Endothelial cell of umbilical vein (primary cell): ENCODE measurements around the gene GJB4. TPM values are rescaled to one million over a fixed set of nuclear protein-coding genes. Genes with fewer than 3 reads are reported as not detected.

Experiments used
- BruUV-seq: library from RNA; stranded (reverse); fragments of 400-500 nt; replicated peaks from 2 replicates; lab custom pipeline; 2021; lab: Mats Ljungman, UMichigan
- CTCF ChIA-PET: fragments of 300-600, 350-600 bp; sonication (Branson Sonifier 250); formaldehyde crosslinking; loops from one replicate; lab custom pipeline; 2021; ENCODE audit warnings: antibody characterized with exemption, inconsistent platforms; lab: Charles Lee
- POLR2A ChIA-PET: fragments of 300-600, 350-600 bp; sonication (Branson Sonifier 250); formaldehyde crosslinking; loops from one replicate; lab custom pipeline; 2021; ENCODE audit warnings: antibody characterized with exemption, inconsistent platforms; lab: Charles Lee
- DNase-seq: peaks from one replicate; pipeline ENCODE4 v3.0.0-alpha.2; 2011; ENCODE audit warnings: low read depth, low spot score
- FAIRE-seq: peaks from 2 replicates; lab custom pipeline; 2011; peaks lifted over from hg19 to GRCh38; lab: Jason Lieb, UNC
- H2AFZ ChIP-seq: 2 replicates; pipeline ENCODE4 v1.6.0; 2012; ENCODE audit warnings: low read depth, low read length, control low read depth, inconsistent platforms
- H3K27ac ChIP-seq: 2 replicates; pipeline ENCODE4 v1.5.1; 2011; ENCODE audit warnings: low read depth, mild to moderate bottlenecking, control low read depth, low read length, moderate library complexity; ENCODE audit not compliant: insufficient read depth
- H3K27me3 ChIP-seq, 2 experiments: 2 replicates each; pipeline versions ENCODE4 v1.6.0 to v1.6.1; 2011; ENCODE audit warnings: low read length in 2 of 2, mixed read lengths in 1 of 2; ENCODE audit not compliant: control insufficient read depth in 2 of 2, insufficient read depth in 2 of 2
- H3K36me3 ChIP-seq, 2 experiments: 2 replicates in 1 of 2; 3 replicates in 1 of 2; pipeline ENCODE4 v1.5.1; 2011; ENCODE audit warnings: low read length in 2 of 2, mild to moderate bottlenecking in 1 of 2, moderate library complexity in 1 of 2; ENCODE audit not compliant: control insufficient read depth in 2 of 2, insufficient read depth in 2 of 2; ENCODE audit errors: extremely low read depth in 1 of 2
- H3K4me1 ChIP-seq: 3 replicates; pipeline ENCODE4 v1.5.1; 2011; ENCODE audit warnings: mild to moderate bottlenecking, low read length; ENCODE audit not compliant: control insufficient read depth, insufficient read depth; ENCODE audit errors: extremely low read depth
- H3K4me2 ChIP-seq: 2 replicates; pipeline ENCODE4 v1.6.1; 2011; ENCODE audit warnings: low read length, control low read depth, mixed read lengths; ENCODE audit not compliant: insufficient read depth
- H3K4me3 ChIP-seq, 3 experiments: fragments of 200-600 bp in 1 of 3; sonication (generic), shearing (Covaris generic) in 1 of 3; replicated peaks in 1 of 3; 2 replicates each; pipeline ENCODE4 v1.5.1; 2011 to 2016; ENCODE audit warnings: control low read depth in 3 of 3, low read length in 3 of 3, mild to moderate bottlenecking in 2 of 3, inconsistent platforms in 1 of 3, low read depth in 1 of 3, moderate library complexity in 1 of 3; ENCODE audit not compliant: insufficient read depth in 1 of 3
- H3K79me2 ChIP-seq: 2 replicates; pipeline ENCODE4 v1.6.0; 2012; ENCODE audit warnings: low read length, inconsistent platforms; ENCODE audit not compliant: control insufficient read depth, insufficient read depth
- H3K9ac ChIP-seq: replicated peaks from 2 replicates; pipeline ENCODE3; 2011; ENCODE audit warnings: low read length, control low read depth; ENCODE audit not compliant: insufficient read depth; ENCODE audit errors: extremely low read depth
- H3K9me1 ChIP-seq: replicated peaks from 3 replicates; pipeline ENCODE4 v1.6.0; 2011; ENCODE audit warnings: mild to moderate bottlenecking, low read length; ENCODE audit not compliant: control insufficient read depth, insufficient read depth; ENCODE audit errors: extremely low read depth
- H3K9me3 ChIP-seq: replicated peaks from 2 replicates; pipeline ENCODE4 v1.5.1; 2012; ENCODE audit warnings: low read length, inconsistent platforms; ENCODE audit not compliant: control insufficient read depth, insufficient read depth
- H4K20me1 ChIP-seq: replicated peaks from 2 replicates; pipeline ENCODE3; 2011; ENCODE audit warnings: mild to moderate bottlenecking, low read length; ENCODE audit not compliant: control insufficient read depth, insufficient read depth; ENCODE audit errors: extremely low read depth
- CTCF ChIP-seq, 2 donors: IDR thresholded peaks; 1 replicate in 1 of 2; 2 replicates in 1 of 2; pipeline ENCODE4 v1.5.1; 2011; ENCODE audit warnings: low read length in 2 of 2, mild to moderate bottlenecking in 2 of 2, moderate library complexity in 2 of 2, control low read depth in 1 of 2, inconsistent platforms in 1 of 2, low read depth in 1 of 2; ENCODE audit not compliant: insufficient read depth in 1 of 2; ENCODE audit errors: extremely low read depth in 1 of 2
- EZH2 ChIP-seq: IDR thresholded peaks from 2 replicates; pipeline ENCODE4 v1.6.1; 2012; ENCODE audit warnings: borderline replicate concordance, low read depth, mild to moderate bottlenecking, moderate library complexity, low read length, inconsistent platforms; ENCODE audit not compliant: severe bottlenecking
- FOS ChIP-seq: IDR thresholded peaks from 2 replicates; pipeline ENCODE4 v1.6.1; 2011; ENCODE audit warnings: mild to moderate bottlenecking, low read length, moderate library complexity, borderline replicate concordance; ENCODE audit not compliant: insufficient read depth
- GATA2 ChIP-seq: IDR thresholded peaks from 2 replicates; pipeline ENCODE4 v1.7.0; 2011; ENCODE audit warnings: low read depth, mild to moderate bottlenecking, moderate library complexity, mixed read lengths, low read length; ENCODE audit not compliant: insufficient read length, insufficient read depth
- JUN ChIP-seq: IDR thresholded peaks from 2 replicates; pipeline ENCODE4 v1.6.1; 2011; ENCODE audit warnings: borderline replicate concordance, low read depth; ENCODE audit not compliant: insufficient read length, insufficient read depth
- MAX ChIP-seq: IDR thresholded peaks from 2 replicates; pipeline ENCODE4 v1.6.1; 2011; ENCODE audit not compliant: insufficient read depth, insufficient read length
- MYC ChIP-seq: IDR thresholded peaks from one replicate; pipeline ENCODE4 v1.6.1; 2011; ENCODE audit warnings: mild to moderate bottlenecking, low read depth, low read length
- POLR2AphosphoS5 ChIP-seq: IDR thresholded peaks from 2 replicates; pipeline ENCODE4 v1.6.1; 2012; ENCODE audit warnings: low read depth, mild to moderate bottlenecking, control low read depth, low read length, moderate library complexity; ENCODE audit not compliant: insufficient read depth
- dilution Hi-C: fragments of 300-500 bp; cut with MboI; formaldehyde crosslinking; loops from one replicate; pipeline ENCODE4 v1.15.0; 2019; ENCODE audit warnings: low sequenced_read_pairs; ENCODE audit not compliant: extremely low pct_ligation_motif_present
- intact Hi-C: fragments of 100-400 bp; cut with micrococcal nuclease; formaldehyde crosslinking; loops from one replicate; pipeline ENCODE4 v1.10.0; 2022
- polyA plus RNA-seq, 4 experiments: library from polyadenylated mRNA; depleted of rRNA in 3 of 4; stranded (reverse) in 3 of 4; unstranded in 1 of 4; fragments of >200 nt; gene quantifications; 2 replicates each; pipeline versions ENCODE4 v1.2.1 to v1.2.3, GENCODE V29; 2011 to 2012; ENCODE audit warnings: missing spikeins in 1 of 4
- total RNA-seq: library from RNA; stranded (reverse); gene quantifications from 2 replicates; pipeline ENCODE4 v1.2.3, GENCODE V29; 2021

GJB4 gene
- total and polyA plus RNA-seq, 2 donors (not counting 3 experiments of a cell fraction or from before 2014, with no cell fraction given): not detected

- no peaks in the 10 kb centered on the region for H3K9me3 ChIP-seq
- no TSS peak for BruUV-seq
- FAIRE-seq (no peak), DNase-seq (no peak)
- H3K27ac ChIP-seq: no peak overlapping the region
- no peaks in the 10 kb centered on the region for H4K20me1 ChIP-seq
- no peaks in the 10 kb centered on the region for H3K36me3 ChIP-seq
- H3K27me3 ChIP-seq: peaks cover 17 to 29% of the 10 kb centered on the region in 2 experiments
- dilution Hi-C loops: no loop called here
- TF ChIP-seq POLR2AphosphoS5 (no peak), MYC (no peak), EZH2 (no peak), FOS (no peak), GATA2 (no peak), CTCF (IDR thresholded peaks at IDR 0.05; ENCODE audit: extremely low read depth in 1 of 2, insufficient read depth in 1 of 2, low read depth in 1 of 2, low read length in 2 of 2) (no peak), MAX (no peak), JUN (no peak)
- H3K9ac ChIP-seq: no peak overlapping the region
- intact Hi-C loops: loop anchor here (5.0 kb wide), 3 partner anchors 387 to 987 kb away; partner anchors contain the start of gene SFPQ
- no peaks in the 10 kb centered on the region for H3K79me2 ChIP-seq
- H2AFZ ChIP-seq: no peak overlapping the region
- H3K4me3 ChIP-seq: no peak overlapping the region
- CTCF ChIA-PET: interaction anchor here (1.2 to 1.4 kb wide), 2 partner anchors 11 to 81 kb away, joined by 6 to 8 read pairs; no protein-coding TSS in a partner anchor
- no peak overlapping the region for H3K4me2 ChIP-seq
- POLR2A ChIA-PET: no interaction called here
- no peaks in the 10 kb centered on the region for H3K9me1 ChIP-seq
- no peaks in the 10 kb centered on the region for H3K4me1 ChIP-seq
Measured at GRCh38 chr1:34785231-34785874, 25.8 kb downstream of the GJB4 start.
